Endodermal cell (in vitro differentiated cells): ENCODE results near the gene EPG5. TPM values are rescaled to one million over a fixed set of nuclear protein-coding genes. Genes with fewer than 3 reads are reported as not detected.

Source experiments
- DNase-seq: peaks from one replicate; pipeline ENCODE4 v3.0.0-alpha.2; 2017
- H3K27ac ChIP-seq: 2 replicates; pipeline ENCODE4 v1.5.1; 2013; ENCODE audit warnings: mild to moderate bottlenecking, low read depth, low read length, moderate library complexity
- H3K27me3 ChIP-seq: 2 replicates; pipeline ENCODE4 v1.6.1; 2013; ENCODE audit warnings: mild to moderate bottlenecking, low read length, moderate library complexity; ENCODE audit not compliant: insufficient read depth, control insufficient read depth, poor library complexity, severe bottlenecking
- H3K36me3 ChIP-seq: 2 replicates; pipeline ENCODE4 v1.7.0; 2013; ENCODE audit warnings: mild to moderate bottlenecking, low read length, moderate library complexity; ENCODE audit not compliant: control insufficient read depth, insufficient read depth
- H3K4me1 ChIP-seq: one replicate; pipeline ENCODE4 v1.7.0; 2013; ENCODE audit warnings: low read length; ENCODE audit not compliant: control insufficient read depth, insufficient read depth
- H3K4me3 ChIP-seq: 2 replicates; pipeline ENCODE4 v1.5.1; 2013; ENCODE audit warnings: mild to moderate bottlenecking, low read length, moderate library complexity
- H3K9ac ChIP-seq: 2 replicates; pipeline ENCODE4 v1.6.1; 2013; ENCODE audit warnings: mild to moderate bottlenecking, low read length, moderate library complexity; ENCODE audit not compliant: poor library complexity, severe bottlenecking; ENCODE audit errors: extremely low read depth
- H3K9me3 ChIP-seq: 2 replicates; pipeline ENCODE4 v1.6.1; 2013; ENCODE audit warnings: mild to moderate bottlenecking, low read length, moderate library complexity; ENCODE audit not compliant: control insufficient read depth
- H3K27ac Mint-ChIP-seq: 2 replicates; pipeline ENCODE4 v1.8.0; 2020; ENCODE audit warnings: mixed read lengths
- H3K27me3 Mint-ChIP-seq: 2 replicates; pipeline ENCODE4 v1.8.0; 2021; ENCODE audit warnings: mild to moderate bottlenecking, mixed read lengths; ENCODE audit not compliant: insufficient read depth
- H3K36me3 Mint-ChIP-seq: 2 replicates; pipeline ENCODE4 v1.8.0; 2020; ENCODE audit warnings: low read depth, mixed read lengths
- H3K4me1 Mint-ChIP-seq: 2 replicates; pipeline ENCODE4 v1.8.0; 2020; ENCODE audit warnings: mixed read lengths
- H3K4me3 Mint-ChIP-seq: 2 replicates; pipeline ENCODE4 v1.8.0; 2020; ENCODE audit warnings: mild to moderate bottlenecking, moderate library complexity, mixed read lengths
- H3K9me3 Mint-ChIP-seq: 2 replicates; pipeline ENCODE4 v1.8.0; 2020; ENCODE audit warnings: mild to moderate bottlenecking, mixed read lengths
- CTCF ChIP-seq: fragments of 200-600 bp; sonication (generic); conservative IDR thresholded peaks from 2 replicates; pipeline ENCODE4 v1.5.0; 2021; ENCODE audit warnings: antibody characterized with exemption, mild to moderate bottlenecking
- WGBS, 2 experiments: methylation state at CpG; one replicate each; pipeline versions ENCODE4 v1.1.5 to v1.1.7; 2013; ENCODE audit warnings: missing lambda C conversion rate in 2 of 2, mixed read lengths in 1 of 2; ENCODE audit not compliant: insufficient coverage in 1 of 2, insufficient read length in 1 of 2; 5-methylcytosine and 5-hydroxymethylcytosine counted together
- total RNA-seq, 2 donors: library from RNA; stranded (reverse); fragmentation: NEBNext Ultra II Directional in 1 of 2; extraction: Animal tissue kit (Norgen Biotek cat#: 25700) in 1 of 2; gene quantifications; 2 replicates in 1 of 2; 3 replicates in 1 of 2; pipeline ENCODE4 v1.2.1, GENCODE V29; 2021

Gene EPG5
- total RNA-seq, 2 donors from 2014 or later: 25.6 to 28.6 TPM

DNA sequence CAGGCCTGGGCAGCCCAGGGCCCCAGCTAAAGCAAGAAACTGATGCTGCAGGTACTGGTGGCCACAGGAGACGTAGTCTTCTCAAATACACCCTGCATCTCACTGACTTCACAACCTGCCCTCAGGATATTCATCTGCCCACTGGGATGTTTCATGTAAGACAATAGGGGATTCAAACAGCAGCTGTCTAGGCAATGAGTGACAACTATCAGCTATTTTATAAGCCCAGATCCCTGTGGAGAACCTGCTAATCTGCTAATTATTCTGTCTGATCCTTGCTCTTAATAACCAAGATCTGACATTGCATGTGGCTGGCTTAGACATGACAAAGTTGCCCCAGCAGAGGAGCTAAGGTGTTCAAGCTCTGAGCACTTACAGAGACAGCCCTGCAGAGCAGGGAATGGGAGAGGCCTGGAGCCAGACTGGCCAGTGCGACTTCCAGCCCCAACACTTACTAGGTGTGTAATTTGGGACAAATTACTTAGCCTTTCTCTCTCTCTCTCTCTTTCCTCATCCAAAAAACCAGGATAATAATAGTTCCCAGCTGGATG, 113.0 kb downstream of the EPG5 start:
- peaks cover 73% of the 10 kb centered on the region for H3K36me3 Mint-ChIP-seq
- no peaks in the 10 kb centered on the region for H3K27me3 Mint-ChIP-seq
- H3K27me3 ChIP-seq: no peaks in the 10 kb centered on the region
- 73 to 80% methylated on average over 1 to 2 of the region's 2 CpGs for WGBS, 2 experiments
- H3K9ac ChIP-seq: no peak overlapping the region
- H3K27ac Mint-ChIP-seq: no peak overlapping the region
- TF ChIP-seq CTCF: no peak
- no peak overlapping the region for H3K4me3 Mint-ChIP-seq
- no peaks in the 10 kb centered on the region for H3K4me1 ChIP-seq
- H3K9me3 ChIP-seq: no peaks in the 10 kb centered on the region
- H3K9me3 Mint-ChIP-seq: no peaks in the 10 kb centered on the region
- H3K4me1 Mint-ChIP-seq: peaks cover 11% of the 10 kb centered on the region
- H3K36me3 ChIP-seq: peaks cover 58% of the 10 kb centered on the region
- no peak for DNase-seq
- no peak overlapping the region for H3K27ac ChIP-seq
- H3K4me3 ChIP-seq: no peak overlapping the region

DNA sequence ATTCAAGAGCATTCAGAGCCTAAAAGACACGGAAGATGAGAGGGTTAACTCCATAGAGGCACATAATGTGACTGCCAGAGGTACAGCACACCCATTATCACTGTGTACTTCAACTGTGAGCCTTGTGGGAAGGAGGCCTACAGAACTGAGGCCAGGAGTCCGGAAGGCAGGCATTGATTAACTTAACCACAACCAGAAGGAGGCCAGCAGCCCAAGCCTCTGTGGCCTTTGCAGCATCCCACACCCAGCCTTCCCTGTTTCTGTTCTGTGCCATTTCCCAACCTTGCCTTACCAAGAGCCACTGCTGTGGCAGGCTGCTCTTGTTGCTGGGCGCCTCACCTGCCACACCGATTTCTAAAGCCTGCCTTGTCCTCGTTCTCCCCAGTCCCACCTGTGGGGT, 114.5 kb downstream of the EPG5 start:
- Histone ChIP-seq H3K9ac (no peak overlapping the region), H3K9me3 (no peaks in the 10 kb centered on the region), H3K4me3 (no peak overlapping the region), H3K27me3 (no peaks in the 10 kb centered on the region), H3K36me3 (peaks cover 44% of the 10 kb centered on the region), H3K27ac (no peak overlapping the region), H3K4me1 (no peaks in the 10 kb centered on the region)
- Mint-ChIP-seq H3K36me3 (peaks cover 61% of the 10 kb centered on the region), H3K4me3 (no peak overlapping the region), H3K27ac (no peak overlapping the region), H3K9me3 (no peaks in the 10 kb centered on the region), H3K27me3 (no peaks in the 10 kb centered on the region), H3K4me1 (peaks cover 11% of the 10 kb centered on the region)
- no peak for DNase-seq
- TF ChIP-seq CTCF: no peak
- WGBS, 2 experiments: 97 to 100% methylated on average over 2 to 5 of the region's 5 CpGs

- no peaks in the 10 kb centered on the region for H3K4me1 ChIP-seq
- H3K27me3 ChIP-seq: no peaks in the 10 kb centered on the region
- Mint-ChIP-seq H3K36me3 (peaks cover 50% of the 10 kb centered on the region), H3K4me3 (no peak overlapping the region), H3K27ac (no peak overlapping the region), H3K9me3 (no peaks in the 10 kb centered on the region), H3K4me1 (peaks cover 11% of the 10 kb centered on the region), H3K27me3 (no peaks in the 10 kb centered on the region)
- no peak for DNase-seq
- no peak overlapping the region for H3K4me3 ChIP-seq
- peaks cover 42% of the 10 kb centered on the region for H3K36me3 ChIP-seq
- TF ChIP-seq CTCF: no peak
- 90 to 94% methylated on average over 7 to 10 of the region's 10 CpGs for WGBS, 2 experiments
- H3K9me3 ChIP-seq: no peaks in the 10 kb centered on the region
- H3K27ac ChIP-seq: no peak overlapping the region
- H3K9ac ChIP-seq: no peak overlapping the region
Measured at GRCh38 chr18:45851161-45851925, 115.8 kb downstream of the EPG5 start.
